Measurements from ENCODE around the gene MAVS. TPM values are rescaled to one million over a fixed set of nuclear protein-coding genes. Genes with fewer than 3 reads are reported as not detected.

Gene MAVS
- total and polyA plus RNA-seq, 9 of the 15 experiments (the other 6 are each of a cell fraction or from before 2014, with no cell fraction given) = 1.6 to 22.0 (median 11.3) TPM

DNA sequence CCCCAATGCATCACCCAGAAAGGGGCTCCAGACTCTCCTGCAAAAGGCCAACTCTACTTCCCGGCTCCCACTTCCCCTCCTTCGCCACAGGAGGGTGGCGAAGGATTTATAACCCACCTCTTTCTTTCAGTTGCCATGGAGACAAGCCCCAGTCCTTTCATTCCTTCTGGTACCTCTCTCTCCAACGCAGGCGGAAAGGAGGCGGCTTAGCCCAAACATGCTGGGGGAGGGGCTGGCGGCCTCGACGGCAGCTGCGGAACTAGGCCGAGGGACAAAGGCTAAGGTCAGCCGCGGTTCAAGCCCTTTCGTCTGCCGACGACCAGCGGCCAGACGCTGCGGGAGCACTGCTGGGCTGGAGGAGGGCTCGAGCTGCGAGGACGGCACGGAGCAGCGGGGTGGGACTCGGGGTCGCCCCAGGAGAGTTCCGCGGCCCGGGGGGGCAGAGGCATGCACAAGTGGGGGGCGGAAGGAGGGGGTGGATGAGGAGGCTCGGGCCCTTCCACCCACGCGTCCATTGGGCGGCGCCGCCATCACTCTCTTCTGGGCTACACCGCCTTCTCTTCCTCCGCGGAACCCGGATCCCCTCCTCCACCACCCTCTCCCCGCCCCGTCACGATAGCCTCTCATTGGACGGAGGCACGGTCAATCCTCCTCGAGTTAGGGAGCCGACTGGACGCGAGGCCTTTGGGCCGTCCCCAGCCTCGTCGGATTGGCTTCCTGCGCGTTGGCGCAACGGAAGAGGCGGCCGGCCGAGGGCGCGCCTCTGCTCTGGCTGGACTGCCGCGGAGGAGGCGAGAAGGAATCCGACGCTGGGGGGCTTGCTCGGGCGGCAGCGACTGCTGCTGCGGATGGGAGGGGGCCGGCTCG lies 42.2 kb downstream of the MAVS start, which contains the start of gene PANK2 (continued):
- TF ChIP-seq, protein P1, sequence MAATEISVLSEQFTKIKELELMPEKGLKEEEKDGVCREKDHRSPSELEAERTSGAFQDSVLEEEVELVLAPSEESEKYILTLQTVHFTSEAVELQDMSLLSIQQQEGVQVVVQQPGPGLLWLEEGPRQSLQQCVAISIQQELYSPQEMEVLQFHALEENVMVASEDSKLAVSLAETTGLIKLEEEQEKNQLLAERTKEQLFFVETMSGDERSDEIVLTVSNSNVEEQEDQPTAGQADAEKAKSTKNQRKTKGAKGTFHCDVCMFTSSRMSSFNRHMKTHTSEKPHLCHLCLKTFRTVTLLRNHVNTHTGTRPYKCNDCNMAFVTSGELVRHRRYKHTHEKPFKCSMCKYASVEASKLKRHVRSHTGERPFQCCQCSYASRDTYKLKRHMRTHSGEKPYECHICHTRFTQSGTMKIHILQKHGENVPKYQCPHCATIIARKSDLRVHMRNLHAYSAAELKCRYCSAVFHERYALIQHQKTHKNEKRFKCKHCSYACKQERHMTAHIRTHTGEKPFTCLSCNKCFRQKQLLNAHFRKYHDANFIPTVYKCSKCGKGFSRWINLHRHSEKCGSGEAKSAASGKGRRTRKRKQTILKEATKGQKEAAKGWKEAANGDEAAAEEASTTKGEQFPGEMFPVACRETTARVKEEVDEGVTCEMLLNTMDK (IDR thresholded peaks at IDR 0.05; ENCODE audit: borderline replicate concordance, insufficient read depth, low read depth, low read length, poor library complexity, severe bottlenecking) = peak; percentile 19
- TF ChIP-seq, protein P2, sequence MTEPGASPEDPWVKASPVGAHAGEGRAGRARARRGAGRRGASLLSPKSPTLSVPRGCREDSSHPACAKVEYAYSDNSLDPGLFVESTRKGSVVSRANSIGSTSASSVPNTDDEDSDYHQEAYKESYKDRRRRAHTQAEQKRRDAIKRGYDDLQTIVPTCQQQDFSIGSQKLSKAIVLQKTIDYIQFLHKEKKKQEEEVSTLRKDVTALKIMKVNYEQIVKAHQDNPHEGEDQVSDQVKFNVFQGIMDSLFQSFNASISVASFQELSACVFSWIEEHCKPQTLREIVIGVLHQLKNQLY (CRISPR knock-in tag; conservative IDR thresholded peaks at IDR 0.05) = no peak
- TF ChIP-seq ARID1B (IDR thresholded peaks at IDR 0.05) = no peak; the same call in 1 of the 2 replicates
- TF ChIP-seq YY1 (IDR thresholded peaks at IDR 0.05; ENCODE audit: borderline replicate concordance in 1 of 3, control insufficient read depth in 1 of 3, extremely low read depth in 1 of 3, insufficient read depth in 3 of 3, insufficient read length in 1 of 3, insufficient replicate concordance in 2 of 3, low read depth in 1 of 3, low read length in 2 of 3) = peak in 2 of 3 experiments; percentile 41 to 76
- TF ChIP-seq SMAD1 (IDR thresholded peaks at IDR 0.05; ENCODE audit: low read depth, low read length, partially characterized antibody) = no peak
- TF ChIP-seq, protein P3, sequence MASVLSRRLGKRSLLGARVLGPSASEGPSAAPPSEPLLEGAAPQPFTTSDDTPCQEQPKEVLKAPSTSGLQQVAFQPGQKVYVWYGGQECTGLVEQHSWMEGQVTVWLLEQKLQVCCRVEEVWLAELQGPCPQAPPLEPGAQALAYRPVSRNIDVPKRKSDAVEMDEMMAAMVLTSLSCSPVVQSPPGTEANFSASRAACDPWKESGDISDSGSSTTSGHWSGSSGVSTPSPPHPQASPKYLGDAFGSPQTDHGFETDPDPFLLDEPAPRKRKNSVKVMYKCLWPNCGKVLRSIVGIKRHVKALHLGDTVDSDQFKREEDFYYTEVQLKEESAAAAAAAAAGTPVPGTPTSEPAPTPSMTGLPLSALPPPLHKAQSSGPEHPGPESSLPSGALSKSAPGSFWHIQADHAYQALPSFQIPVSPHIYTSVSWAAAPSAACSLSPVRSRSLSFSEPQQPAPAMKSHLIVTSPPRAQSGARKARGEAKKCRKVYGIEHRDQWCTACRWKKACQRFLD (CRISPR knock-in tag; IDR thresholded peaks at IDR 0.05) = no peak
- peak; percentile 85 for TF ChIP-seq EP400 (IDR thresholded peaks at IDR 0.05)
- TF ChIP-seq, protein P4, sequence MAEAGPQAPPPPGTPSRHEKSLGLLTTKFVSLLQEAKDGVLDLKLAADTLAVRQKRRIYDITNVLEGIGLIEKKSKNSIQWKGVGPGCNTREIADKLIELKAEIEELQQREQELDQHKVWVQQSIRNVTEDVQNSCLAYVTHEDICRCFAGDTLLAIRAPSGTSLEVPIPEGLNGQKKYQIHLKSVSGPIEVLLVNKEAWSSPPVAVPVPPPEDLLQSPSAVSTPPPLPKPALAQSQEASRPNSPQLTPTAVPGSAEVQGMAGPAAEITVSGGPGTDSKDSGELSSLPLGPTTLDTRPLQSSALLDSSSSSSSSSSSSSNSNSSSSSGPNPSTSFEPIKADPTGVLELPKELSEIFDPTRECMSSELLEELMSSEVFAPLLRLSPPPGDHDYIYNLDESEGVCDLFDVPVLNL (CRISPR knock-in tag; IDR thresholded peaks at IDR 0.05; ENCODE audit: low read depth) = no peak
- TF ChIP-seq STAT5A (IDR thresholded peaks at IDR 0.05; ENCODE audit: borderline replicate concordance, low read length) = no peak
- no peak for TF ChIP-seq BDP1 (IDR thresholded peaks at IDR 0.05; ENCODE audit: insufficient read depth, insufficient read length)
- peak; percentile 82; the same call in 1 of the 2 replicates for TF ChIP-seq PHF8 (IDR thresholded peaks at IDR 0.05; ENCODE audit: borderline replicate concordance, low read length)
- TF ChIP-seq JUN (IDR thresholded peaks at IDR 0.05; ENCODE audit: borderline replicate concordance, low read depth, low read length) = peak; percentile 5; the same call in 1 of the 2 replicates
- TF ChIP-seq JUN (CRISPR knock-in tag; IDR thresholded peaks at IDR 0.05; ENCODE audit: borderline replicate concordance) = no peak
- TF ChIP-seq, protein P5, sequence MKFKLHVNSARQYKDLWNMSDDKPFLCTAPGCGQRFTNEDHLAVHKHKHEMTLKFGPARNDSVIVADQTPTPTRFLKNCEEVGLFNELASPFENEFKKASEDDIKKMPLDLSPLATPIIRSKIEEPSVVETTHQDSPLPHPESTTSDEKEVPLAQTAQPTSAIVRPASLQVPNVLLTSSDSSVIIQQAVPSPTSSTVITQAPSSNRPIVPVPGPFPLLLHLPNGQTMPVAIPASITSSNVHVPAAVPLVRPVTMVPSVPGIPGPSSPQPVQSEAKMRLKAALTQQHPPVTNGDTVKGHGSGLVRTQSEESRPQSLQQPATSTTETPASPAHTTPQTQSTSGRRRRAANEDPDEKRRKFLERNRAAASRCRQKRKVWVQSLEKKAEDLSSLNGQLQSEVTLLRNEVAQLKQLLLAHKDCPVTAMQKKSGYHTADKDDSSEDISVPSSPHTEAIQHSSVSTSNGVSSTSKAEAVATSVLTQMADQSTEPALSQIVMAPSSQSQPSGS (CRISPR knock-in tag; IDR thresholded peaks at IDR 0.05) = no peak
- TF ChIP-seq GTF2E2 (tag; IDR thresholded peaks at IDR 0.05) = peak; percentile 52; the same call in 1 of the 2 replicates
- peak; percentile 31; the same call in 1 of the 2 replicates for TF ChIP-seq ETV1 (tag; conservative IDR thresholded peaks at IDR 0.05; ENCODE audit: low read depth)
- TF ChIP-seq CHD1 (IDR thresholded peaks at IDR 0.05; ENCODE audit: low read length) = peak; percentile 57
- TF ChIP-seq BCOR (IDR thresholded peaks at IDR 0.05) = no peak
